22Rv1 (cell line): ENCODE data around the gene MADD.

ENCODE experiments used
- ZFX ChIP-seq: fragments of 450-650 bp; IDR thresholded peaks from 2 replicates; pipeline ENCODE4 v1.6.1; 2017; ENCODE audit warnings: antibody characterized with exemption, borderline replicate concordance
- TF ChIP-seq, protein P1 (sequence below): fragments of 450-650 bp; IDR thresholded peaks from 2 replicates; pipeline ENCODE4 v1.5.1; 2017; ENCODE audit warnings: mild to moderate bottlenecking

DNA sequence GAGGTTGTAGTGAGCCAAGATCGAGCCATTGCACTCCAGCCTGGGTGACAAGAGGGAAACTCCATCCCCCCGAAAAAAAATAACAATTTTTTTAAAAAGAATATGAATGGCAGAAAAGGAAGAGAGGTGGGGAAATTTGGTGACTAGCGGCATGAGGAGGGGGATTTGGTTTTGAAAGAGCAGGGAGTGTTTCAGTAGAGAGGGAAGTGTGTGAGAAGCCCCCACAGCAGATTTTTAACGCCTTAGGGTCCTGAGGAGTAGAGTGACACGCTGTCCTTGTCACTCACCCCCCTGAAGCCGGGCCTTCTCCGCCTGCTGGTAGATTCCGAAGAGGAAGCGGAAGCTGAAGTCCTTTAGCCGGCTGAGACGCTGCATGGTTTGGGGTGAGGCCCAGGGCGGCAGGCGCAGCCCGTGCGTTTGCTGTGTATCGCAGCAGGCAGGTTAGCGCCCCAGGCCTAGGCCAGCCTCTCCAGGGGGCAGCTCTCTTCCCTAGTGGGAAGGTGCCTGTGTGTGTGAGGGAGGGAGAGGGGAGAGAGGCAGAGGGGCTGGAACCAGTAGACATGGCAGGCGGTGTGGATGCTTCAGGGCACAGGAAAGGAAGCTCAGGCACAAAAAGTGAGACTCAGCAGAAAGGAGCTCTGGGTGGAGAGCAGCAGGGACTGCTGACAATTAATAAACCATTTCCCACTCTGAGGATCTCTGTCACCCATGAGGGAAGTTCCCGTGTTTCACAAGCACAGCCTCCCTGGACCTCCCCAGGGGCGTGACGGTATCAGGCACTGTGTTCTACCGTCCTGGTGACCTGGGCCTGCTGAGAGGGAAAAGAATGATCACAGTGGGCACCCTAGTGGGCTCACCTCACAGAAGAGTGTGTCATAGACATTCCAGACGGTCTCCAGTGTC lies 25.2 kb upstream of the MADD start:
- TF ChIP-seq, protein P1, sequence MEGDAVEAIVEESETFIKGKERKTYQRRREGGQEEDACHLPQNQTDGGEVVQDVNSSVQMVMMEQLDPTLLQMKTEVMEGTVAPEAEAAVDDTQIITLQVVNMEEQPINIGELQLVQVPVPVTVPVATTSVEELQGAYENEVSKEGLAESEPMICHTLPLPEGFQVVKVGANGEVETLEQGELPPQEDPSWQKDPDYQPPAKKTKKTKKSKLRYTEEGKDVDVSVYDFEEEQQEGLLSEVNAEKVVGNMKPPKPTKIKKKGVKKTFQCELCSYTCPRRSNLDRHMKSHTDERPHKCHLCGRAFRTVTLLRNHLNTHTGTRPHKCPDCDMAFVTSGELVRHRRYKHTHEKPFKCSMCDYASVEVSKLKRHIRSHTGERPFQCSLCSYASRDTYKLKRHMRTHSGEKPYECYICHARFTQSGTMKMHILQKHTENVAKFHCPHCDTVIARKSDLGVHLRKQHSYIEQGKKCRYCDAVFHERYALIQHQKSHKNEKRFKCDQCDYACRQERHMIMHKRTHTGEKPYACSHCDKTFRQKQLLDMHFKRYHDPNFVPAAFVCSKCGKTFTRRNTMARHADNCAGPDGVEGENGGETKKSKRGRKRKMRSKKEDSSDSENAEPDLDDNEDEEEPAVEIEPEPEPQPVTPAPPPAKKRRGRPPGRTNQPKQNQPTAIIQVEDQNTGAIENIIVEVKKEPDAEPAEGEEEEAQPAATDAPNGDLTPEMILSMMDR = no peak
- no peak for TF ChIP-seq ZFX
